ENCODE results near the gene CAMK2A.

DNA sequence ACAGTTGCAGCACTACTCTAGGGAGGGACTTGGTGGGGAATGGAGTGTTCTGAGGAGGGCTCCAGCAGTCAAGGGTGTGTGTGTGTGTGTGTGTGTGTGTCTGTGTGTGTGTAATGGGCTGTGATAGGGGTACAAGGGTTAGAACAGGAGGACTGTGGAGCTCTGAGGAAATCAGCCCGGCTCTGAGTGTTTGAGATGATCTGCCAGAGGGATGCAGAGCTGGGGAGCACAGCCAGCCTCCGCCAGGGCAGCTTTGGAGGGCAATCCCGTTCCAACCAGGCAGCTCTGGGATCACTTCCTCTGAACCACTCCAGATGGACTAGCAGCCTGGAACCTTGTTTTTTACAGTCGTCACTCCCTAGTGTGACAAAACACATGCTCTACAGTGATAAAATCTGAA lies 102.7 kb downstream of the CAMK2A start:
- TF ChIP-seq, protein P1, sequence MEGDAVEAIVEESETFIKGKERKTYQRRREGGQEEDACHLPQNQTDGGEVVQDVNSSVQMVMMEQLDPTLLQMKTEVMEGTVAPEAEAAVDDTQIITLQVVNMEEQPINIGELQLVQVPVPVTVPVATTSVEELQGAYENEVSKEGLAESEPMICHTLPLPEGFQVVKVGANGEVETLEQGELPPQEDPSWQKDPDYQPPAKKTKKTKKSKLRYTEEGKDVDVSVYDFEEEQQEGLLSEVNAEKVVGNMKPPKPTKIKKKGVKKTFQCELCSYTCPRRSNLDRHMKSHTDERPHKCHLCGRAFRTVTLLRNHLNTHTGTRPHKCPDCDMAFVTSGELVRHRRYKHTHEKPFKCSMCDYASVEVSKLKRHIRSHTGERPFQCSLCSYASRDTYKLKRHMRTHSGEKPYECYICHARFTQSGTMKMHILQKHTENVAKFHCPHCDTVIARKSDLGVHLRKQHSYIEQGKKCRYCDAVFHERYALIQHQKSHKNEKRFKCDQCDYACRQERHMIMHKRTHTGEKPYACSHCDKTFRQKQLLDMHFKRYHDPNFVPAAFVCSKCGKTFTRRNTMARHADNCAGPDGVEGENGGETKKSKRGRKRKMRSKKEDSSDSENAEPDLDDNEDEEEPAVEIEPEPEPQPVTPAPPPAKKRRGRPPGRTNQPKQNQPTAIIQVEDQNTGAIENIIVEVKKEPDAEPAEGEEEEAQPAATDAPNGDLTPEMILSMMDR (IDR thresholded peaks at IDR 0.05; ENCODE audit: insufficient read depth, low read length), result no peak
- TF ChIP-seq, protein P2, sequence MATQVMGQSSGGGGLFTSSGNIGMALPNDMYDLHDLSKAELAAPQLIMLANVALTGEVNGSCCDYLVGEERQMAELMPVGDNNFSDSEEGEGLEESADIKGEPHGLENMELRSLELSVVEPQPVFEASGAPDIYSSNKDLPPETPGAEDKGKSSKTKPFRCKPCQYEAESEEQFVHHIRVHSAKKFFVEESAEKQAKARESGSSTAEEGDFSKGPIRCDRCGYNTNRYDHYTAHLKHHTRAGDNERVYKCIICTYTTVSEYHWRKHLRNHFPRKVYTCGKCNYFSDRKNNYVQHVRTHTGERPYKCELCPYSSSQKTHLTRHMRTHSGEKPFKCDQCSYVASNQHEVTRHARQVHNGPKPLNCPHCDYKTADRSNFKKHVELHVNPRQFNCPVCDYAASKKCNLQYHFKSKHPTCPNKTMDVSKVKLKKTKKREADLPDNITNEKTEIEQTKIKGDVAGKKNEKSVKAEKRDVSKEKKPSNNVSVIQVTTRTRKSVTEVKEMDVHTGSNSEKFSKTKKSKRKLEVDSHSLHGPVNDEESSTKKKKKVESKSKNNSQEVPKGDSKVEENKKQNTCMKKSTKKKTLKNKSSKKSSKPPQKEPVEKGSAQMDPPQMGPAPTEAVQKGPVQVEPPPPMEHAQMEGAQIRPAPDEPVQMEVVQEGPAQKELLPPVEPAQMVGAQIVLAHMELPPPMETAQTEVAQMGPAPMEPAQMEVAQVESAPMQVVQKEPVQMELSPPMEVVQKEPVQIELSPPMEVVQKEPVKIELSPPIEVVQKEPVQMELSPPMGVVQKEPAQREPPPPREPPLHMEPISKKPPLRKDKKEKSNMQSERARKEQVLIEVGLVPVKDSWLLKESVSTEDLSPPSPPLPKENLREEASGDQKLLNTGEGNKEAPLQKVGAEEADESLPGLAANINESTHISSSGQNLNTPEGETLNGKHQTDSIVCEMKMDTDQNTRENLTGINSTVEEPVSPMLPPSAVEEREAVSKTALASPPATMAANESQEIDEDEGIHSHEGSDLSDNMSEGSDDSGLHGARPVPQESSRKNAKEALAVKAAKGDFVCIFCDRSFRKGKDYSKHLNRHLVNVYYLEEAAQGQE (IDR thresholded peaks at IDR 0.05; ENCODE audit: insufficient replicate concordance, low read depth), result no peak
